ENCODE results near the gene SNX1. TPM values are rescaled to one million over a fixed set of nuclear protein-coding genes. Genes with fewer than 3 reads are reported as not detected.
A peak's percentile ranks its signal among the peaks of the same experiment; 100 is the strongest.

SNX1 gene
- total RNA-seq, 1 experiment from 2014 or later: 94.5 TPM

DNA sequence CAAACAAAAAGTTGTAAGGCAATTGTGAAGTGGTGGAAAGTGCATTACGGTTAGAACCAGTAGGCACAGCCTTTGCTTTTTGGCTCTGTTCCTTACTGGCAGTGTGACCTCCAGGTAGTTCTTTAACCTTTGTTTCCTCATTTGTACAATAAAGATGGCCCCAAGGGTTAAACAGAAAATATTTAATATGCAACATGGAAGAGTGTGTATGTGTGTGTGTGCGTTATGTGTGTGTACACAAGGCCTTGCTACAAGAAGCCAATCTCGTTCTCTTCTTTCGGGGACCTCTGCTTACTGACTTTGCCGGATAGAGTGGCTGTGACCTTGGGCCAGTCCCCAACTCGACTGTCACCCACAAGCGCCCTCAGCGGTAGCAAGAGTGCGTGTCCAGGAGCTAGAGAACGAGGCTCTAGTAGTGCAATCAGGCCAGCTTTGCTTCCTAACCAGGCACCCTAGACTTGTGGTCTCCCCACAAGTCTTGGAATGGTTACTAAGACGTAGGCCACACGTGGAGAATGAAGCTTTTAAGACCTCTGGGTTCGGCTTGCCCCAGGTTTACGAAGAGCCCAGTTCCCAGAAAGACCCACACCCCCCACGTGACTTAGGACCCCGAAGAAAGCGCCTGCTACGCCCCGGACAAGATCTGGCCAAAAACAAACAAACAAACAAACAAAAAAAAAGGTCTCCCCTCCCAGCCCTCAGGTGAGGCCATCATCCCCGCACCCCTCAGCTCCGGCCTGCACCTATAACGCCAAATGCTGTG, 2.7 kb upstream of the SNX1 start:
- H3K27me3 ChIP-seq (replicated peaks; ENCODE audit: insufficient read depth, low read depth, low read length, poor library complexity): no peaks in the 10 kb centered on the region
- BruUV-seq (replicated peaks): TSS peak; percentile 75
- ChIA-PET POLR2A (ENCODE audit: low non-redundant PET) (no interaction called here), CTCF (interaction anchor here (0.6 to 1.0 kb wide), 4 partner anchors 26 to 483 kb away, joined by 3 to 7 read pairs (median 6); partner anchors contain the start of gene DAPK2)
- H3K36me3 ChIP-seq (ENCODE audit: insufficient read depth, low read length, poor library complexity, severe bottlenecking): peaks cover 17% of the 10 kb centered on the region
- H3K27ac ChIP-seq (ENCODE audit: low read depth, low read length, poor library complexity, severe bottlenecking): peak overlapping the region; percentile 82
- peaks cover 36% of the 10 kb centered on the region for H3K4me1 ChIP-seq (ENCODE audit: insufficient read depth, low read length, poor library complexity, severe bottlenecking)
- TF ChIP-seq CTCF (conservative IDR thresholded peaks at IDR 0.05; ENCODE audit: low read depth, low read length): no peak
- no peak for TF ChIP-seq EZH2 (IDR thresholded peaks at IDR 0.05; ENCODE audit: borderline replicate concordance, low read depth, low read length, poor library complexity, severe bottlenecking)
- DNase-seq (ENCODE audit: low spot score): peak; percentile 67
- intact Hi-C loops (cut with micrococcal nuclease; ENCODE audit: unreplicated experiment): no loop called here
- H3K4me3 ChIP-seq (ENCODE audit: low read depth, low read length, poor library complexity, severe bottlenecking): peak overlapping the region; percentile 71
- H3K9me3 ChIP-seq (ENCODE audit: low read depth, low read length, poor library complexity, severe bottlenecking): no peaks in the 10 kb centered on the region

DNA sequence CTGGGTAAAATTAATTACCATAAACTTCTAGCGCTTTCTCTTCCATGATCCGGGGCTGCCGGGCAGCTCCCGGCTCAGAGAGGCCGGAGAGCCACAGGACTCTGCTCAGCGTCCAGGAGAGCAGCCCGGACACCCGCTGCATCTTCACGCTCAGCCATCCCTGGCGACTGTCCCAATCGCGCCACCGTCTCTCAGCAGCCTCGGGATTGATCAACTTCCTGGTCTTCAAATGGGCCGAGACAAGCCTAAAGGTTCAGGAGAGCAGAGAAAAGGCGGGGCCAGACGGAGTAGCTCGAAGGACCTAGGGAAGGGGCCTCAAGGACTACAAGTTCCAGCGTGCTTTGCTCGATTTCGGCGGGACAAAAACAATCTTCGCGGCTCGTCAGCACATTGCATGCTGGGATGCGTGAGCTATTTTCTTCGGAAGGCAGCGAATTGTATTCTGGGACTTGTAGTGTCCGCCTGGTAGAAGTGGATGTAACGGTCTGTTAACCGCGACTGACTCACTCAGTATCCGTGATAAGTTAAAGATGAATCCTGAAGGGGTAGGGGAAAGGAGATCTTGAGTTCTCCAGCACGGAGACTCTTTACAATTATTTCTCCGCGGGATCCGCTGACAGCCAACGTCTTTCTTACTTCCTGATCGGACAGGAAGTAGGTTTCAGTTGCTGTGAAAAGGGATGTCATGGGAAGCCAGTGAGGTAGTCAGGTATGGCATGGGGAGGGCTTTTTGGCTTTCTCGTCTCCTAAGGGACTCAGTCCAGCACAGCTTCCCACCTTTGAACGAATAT, 2.0 kb upstream of the SNX1 start, which contains the start of gene CIAO2A:
Gene CIAO2A (minus strand): TSS at position 212 of the 791 bp plus-strand sequence. CDS start 70 bp downstream, at position 142.
- Histone ChIP-seq H3K4me1 (ENCODE audit: insufficient read depth, low read length, poor library complexity, severe bottlenecking) (peaks cover 43% of the 10 kb centered on the region), H3K9me3 (ENCODE audit: low read depth, low read length, poor library complexity, severe bottlenecking) (no peaks in the 10 kb centered on the region), H3K4me3 (ENCODE audit: low read depth, low read length, poor library complexity, severe bottlenecking) (peak within 1 kb of the TSS; percentile 71), H3K27ac (ENCODE audit: low read depth, low read length, poor library complexity, severe bottlenecking) (peak within 1 kb of the TSS; percentile 82), H3K27me3 (replicated peaks; ENCODE audit: insufficient read depth, low read depth, low read length, poor library complexity) (no peaks in the 10 kb centered on the region), H3K36me3 (ENCODE audit: insufficient read depth, low read length, poor library complexity, severe bottlenecking) (peaks cover 10% of the 10 kb centered on the region)
- ChIA-PET POLR2A (ENCODE audit: low non-redundant PET) (interaction anchor here (0.6 to 0.7 kb wide), 3 partner anchors 13 to 58 kb away, joined by 3 to 19 read pairs (median 9); partner anchors contain the start of gene SNX22), CTCF (interaction anchor here (0.6 to 1.0 kb wide), 4 partner anchors 27 to 484 kb away, joined by 3 to 7 read pairs (median 6); partner anchors contain the start of gene DAPK2)
- no peak for TF ChIP-seq CTCF (conservative IDR thresholded peaks at IDR 0.05; ENCODE audit: low read depth, low read length)
- TF ChIP-seq EZH2 (IDR thresholded peaks at IDR 0.05; ENCODE audit: borderline replicate concordance, low read depth, low read length, poor library complexity, severe bottlenecking): no peak
- peak; percentile 99 for DNase-seq (ENCODE audit: low spot score)
- no TSS peak for BruUV-seq (replicated peaks)
- intact Hi-C loops (cut with micrococcal nuclease; ENCODE audit: unreplicated experiment): loop anchor here (2.0 kb wide), 1 partner anchor 59 kb away; no protein-coding TSS in a partner anchor

DNA sequence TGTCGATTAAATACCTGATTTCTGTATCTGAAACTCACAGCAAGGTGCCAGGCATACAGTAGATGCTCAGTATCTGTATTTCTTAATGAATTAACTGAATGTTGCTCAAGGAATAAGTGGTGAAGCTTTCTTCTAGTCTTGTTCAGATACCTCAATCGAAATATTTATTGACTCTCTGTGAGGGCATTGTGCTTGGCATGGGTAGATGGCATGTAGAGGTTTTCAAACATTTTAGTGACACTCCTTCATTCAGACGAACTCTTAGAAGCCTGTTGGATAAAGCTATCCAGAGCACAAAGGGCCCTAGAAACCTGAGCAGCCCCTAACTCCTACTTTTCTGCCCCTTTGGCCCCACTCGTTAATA, 369 bp upstream of the SNX1 start:
- CTCF ChIA-PET: no interaction called here
- H3K27ac ChIP-seq (ENCODE audit: low read depth, low read length, poor library complexity, severe bottlenecking): peak overlapping the region; percentile 89
- H3K27me3 ChIP-seq (replicated peaks; ENCODE audit: insufficient read depth, low read depth, low read length, poor library complexity): no peaks in the 10 kb centered on the region
- H3K4me1 ChIP-seq (ENCODE audit: insufficient read depth, low read length, poor library complexity, severe bottlenecking): peaks cover 50% of the 10 kb centered on the region
- no TSS peak for BruUV-seq (replicated peaks)
- H3K9me3 ChIP-seq (ENCODE audit: low read depth, low read length, poor library complexity, severe bottlenecking): no peaks in the 10 kb centered on the region
- H3K4me3 ChIP-seq (ENCODE audit: low read depth, low read length, poor library complexity, severe bottlenecking): peak overlapping the region; percentile 86
- intact Hi-C loops (cut with micrococcal nuclease; ENCODE audit: unreplicated experiment): loop anchor here (2.0 kb wide), 1 partner anchor 57 kb away; no protein-coding TSS in a partner anchor
- POLR2A ChIA-PET (ENCODE audit: low non-redundant PET): interaction anchor here (0.5 kb wide), 1 partner anchor 60 kb away, joined by 8 read pairs; no protein-coding TSS in a partner anchor
- TF ChIP-seq CTCF (conservative IDR thresholded peaks at IDR 0.05; ENCODE audit: low read depth, low read length) (no peak), EZH2 (IDR thresholded peaks at IDR 0.05; ENCODE audit: borderline replicate concordance, low read depth, low read length, poor library complexity, severe bottlenecking) (no peak)
- no peak for DNase-seq (ENCODE audit: low spot score)
- H3K36me3 ChIP-seq (ENCODE audit: insufficient read depth, low read length, poor library complexity, severe bottlenecking): peaks cover 2% of the 10 kb centered on the region

Data from A673 (cell line).